Esophagus muscularis mucosa (tissue), 3 donors: ENCODE measurements around the gene BDH1.
"Not testable (repeated sequence)": the region's sequence is repeated elsewhere in the genome, so short reads cannot be mapped to it uniquely, and the experiment has no call there.

ENCODE experiments used
- CTCF ChIP-seq, 3 experiments: fragments of 200-600 bp in 2 of 3; fragments of 450-650 bp in 1 of 3; sonication (generic) in 2 of 3; IDR thresholded peaks; one replicate each; pipeline ENCODE4 v1.5.1; 2017 to 2019; ENCODE audit warnings: antibody characterized with exemption in 3 of 3, mild to moderate bottlenecking in 2 of 3, moderate library complexity in 1 of 3
- POLR2A ChIP-seq: fragments of 450-650 bp; IDR thresholded peaks from one replicate; pipeline ENCODE4 v1.6.1; 2017; ENCODE audit warnings: antibody characterized with exemption, moderate library complexity, mild to moderate bottlenecking, low read depth
- POLR2AphosphoS5 ChIP-seq, 2 donors: sonication (generic); formaldehyde crosslinking; IDR thresholded peaks; one replicate each; pipeline ENCODE4 v1.6.1; 2017; ENCODE audit warnings: antibody characterized with exemption in 2 of 2

GRCh38 chr3:197566155-197566554 is 10.4 kb upstream of the BDH1 start:
- TF ChIP-seq CTCF (IDR thresholded peaks at IDR 0.05); POLR2A; POLR2AphosphoS5 (IDR thresholded peaks at IDR 0.05): not testable (repeated sequence)
